ENCODE measurements around the gene COQ9. TPM values are rescaled to one million over a fixed set of nuclear protein-coding genes. Genes with fewer than 3 reads are reported as not detected.
"Not testable (repeated sequence)": the region's sequence is repeated elsewhere in the genome, so short reads cannot be mapped to it uniquely, and the experiment has no call there.

COQ9 gene
- 10 to 100 TPM; 44.5 to 47.2 (median 47.0) TPM for total RNA-seq

DNA sequence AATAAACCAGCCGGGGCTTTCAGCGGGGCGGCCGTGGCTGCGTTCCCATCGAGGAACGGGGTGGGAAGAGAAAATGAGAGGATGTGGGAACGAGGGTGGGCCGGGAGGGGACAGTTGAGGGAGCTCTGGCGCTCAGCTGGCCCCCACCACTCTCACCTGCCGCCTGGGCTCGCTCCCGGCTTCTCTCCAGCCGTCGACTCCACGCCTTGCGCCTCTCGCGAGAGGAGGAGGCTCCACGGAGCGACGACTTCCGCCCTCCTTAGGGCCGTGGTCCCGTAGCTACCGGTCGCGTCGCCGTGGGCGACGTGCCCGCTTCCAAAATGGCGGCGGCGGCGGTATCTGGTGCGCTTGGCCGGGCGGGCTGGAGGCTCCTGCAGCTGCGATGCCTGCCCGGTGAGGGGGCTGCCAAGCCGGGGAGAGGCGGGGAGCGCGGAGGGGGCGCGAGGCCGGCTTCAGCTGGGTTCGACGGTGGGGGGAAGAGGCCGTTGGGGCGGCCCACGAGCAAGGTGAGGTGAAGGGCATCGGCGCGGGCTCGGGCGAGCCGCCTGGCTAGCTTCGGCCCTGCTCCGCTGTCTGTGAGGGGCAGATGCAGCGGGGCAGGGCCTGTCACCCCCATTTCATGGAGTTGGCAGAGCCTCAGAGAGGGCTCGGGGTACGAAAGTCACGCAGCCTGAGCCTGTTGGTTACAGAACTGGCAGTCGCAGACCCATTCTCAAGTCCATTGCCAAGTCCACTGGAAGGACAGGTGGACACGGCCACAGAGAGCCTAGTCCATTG is at the start of gene COQ9, which contains the start of gene CIAPIN1:
Gene COQ9 (plus strand): TSS at position 294 of the 777 bp plus-strand sequence. CDS start 27 bp downstream, at position 321.
Gene CIAPIN1 (minus strand): TSS at position 200 of the 777 bp plus-strand sequence. CDS start 6,457 bp downstream, outside the sequence.
- Mint-ChIP-seq H3K27me3 (ENCODE audit: low read depth) (no peaks in the 10 kb centered on the region), H3K36me3 (ENCODE audit: insufficient read depth) (no peaks in the 10 kb centered on the region), H3K9me3 (no peaks in the 10 kb centered on the region), H3K4me3 (peak within 1 kb of the TSS; percentile 94), H3K4me1 (ENCODE audit: low read depth) (peaks cover 33% of the 10 kb centered on the region)
- ATAC-seq: peak; percentile 99
- DNase-seq: peak; percentile 92

DNA sequence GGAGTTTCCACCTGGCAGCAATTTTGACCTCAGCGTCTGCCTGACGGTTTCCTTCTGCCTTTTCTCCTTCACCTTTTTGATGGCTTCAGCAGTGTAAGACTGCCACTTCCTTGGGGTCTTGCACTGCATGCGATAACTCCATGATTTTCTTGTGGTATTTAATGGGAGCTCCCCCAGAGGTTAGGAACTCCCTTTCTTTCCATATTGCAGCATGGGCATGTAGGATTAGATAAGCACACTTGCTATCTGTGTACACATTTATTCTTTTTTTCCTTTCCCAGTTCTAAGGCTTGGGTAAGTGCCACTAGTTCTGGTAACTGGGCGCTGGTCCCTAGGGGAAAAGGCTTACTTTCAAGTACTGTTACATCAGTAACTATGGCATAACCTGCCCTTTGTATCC is 49.8 kb upstream of the COQ9 start:
- not testable (repeated sequence) for H3K4me3 Mint-ChIP-seq; H3K36me3 Mint-ChIP-seq (ENCODE audit: insufficient read depth); H3K9me3 Mint-ChIP-seq; DNase-seq; ATAC-seq; H3K27me3 Mint-ChIP-seq (ENCODE audit: low read depth); H3K4me1 Mint-ChIP-seq (ENCODE audit: low read depth)

DNA sequence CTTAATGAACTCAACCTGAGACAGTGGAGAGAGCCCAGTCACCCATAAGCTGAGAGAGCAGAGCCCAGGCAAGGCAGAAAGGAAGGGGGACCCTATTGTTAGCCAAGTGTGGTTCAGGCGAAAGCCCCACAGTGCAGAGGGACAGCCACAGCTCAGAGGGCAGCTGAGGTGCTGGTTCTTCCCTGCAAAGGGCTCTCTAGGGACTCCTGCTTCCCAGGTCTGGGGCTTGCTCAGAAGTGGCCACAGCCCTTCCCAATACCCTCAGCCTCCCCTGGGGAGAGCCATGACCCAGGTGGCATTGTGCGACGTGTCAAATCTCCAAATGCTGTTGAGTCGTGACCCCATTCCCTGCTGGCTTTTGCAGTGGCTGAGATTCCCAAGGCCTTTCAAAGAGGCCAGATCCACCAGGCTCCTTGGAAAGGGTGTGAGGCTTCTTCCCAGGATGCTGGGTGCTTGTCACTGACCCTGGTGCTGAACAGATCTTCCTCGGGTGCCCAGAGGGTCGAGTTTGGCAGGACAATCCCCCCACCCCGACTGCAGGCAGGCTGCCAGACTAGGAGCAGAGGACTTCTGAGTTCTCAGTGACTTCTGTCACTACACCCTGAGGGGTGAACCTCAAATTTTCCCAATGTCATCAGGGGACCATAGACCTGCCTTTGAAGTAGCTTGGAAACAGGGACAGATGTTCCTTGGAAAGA is 45.2 kb upstream of the COQ9 start:
- ATAC-seq: no peak
- H3K4me3 Mint-ChIP-seq: no peak overlapping the region
- H3K4me1 Mint-ChIP-seq (ENCODE audit: low read depth): no peaks in the 10 kb centered on the region
- H3K27me3 Mint-ChIP-seq (ENCODE audit: low read depth): no peaks in the 10 kb centered on the region
- DNase-seq: no peak
- no peaks in the 10 kb centered on the region for H3K9me3 Mint-ChIP-seq
- H3K36me3 Mint-ChIP-seq (ENCODE audit: insufficient read depth): no peaks in the 10 kb centered on the region

DNA sequence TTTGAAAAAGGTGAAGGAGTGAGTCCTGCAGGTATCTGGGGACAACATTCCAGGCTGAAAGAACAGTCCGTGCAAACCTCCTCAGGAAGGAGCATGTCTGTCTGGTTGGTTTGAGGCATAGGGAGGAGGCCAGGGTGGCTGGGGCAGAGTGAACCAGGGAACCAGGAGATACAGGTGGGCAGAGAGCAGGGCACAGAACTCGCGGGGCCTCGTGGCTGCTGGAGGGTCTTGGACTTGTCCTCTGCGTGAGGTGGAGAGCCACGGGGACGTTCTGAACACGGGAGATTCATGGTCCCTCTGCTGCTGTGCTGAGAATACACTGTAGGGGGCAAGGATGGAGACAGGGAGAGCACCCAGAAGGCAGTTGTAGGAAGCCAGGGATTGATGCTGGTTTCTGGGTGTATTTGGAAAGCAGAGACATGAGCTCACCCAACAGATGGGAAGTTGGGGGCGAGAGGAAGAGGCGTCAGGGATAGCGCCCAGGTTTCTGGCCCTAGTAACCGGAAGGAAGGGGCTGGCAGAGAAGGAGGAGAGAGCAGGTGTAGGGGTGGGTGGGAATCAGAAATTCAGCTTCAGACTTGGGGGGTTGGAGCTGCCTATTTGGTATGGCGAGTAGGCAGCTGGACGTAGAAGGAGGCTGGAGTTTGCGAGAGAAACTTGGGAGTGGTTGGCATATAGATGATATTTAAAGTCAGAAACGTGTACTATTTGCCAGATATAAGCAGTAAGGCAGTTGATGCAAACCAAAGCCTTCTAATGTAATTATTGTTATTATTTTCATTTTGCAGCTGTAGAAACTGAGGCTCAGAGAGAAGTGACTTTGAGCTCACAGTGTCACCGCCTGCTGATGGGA is 43.1 kb upstream of the COQ9 start, which contains the start of gene CCL17:
Gene CCL17 (plus strand): TSS at position 803 of the 853 bp plus-strand sequence. CDS start 9,166 bp downstream, outside the sequence.
- peaks cover 2% of the 10 kb centered on the region for H3K27me3 Mint-ChIP-seq (ENCODE audit: low read depth)
- H3K4me3 Mint-ChIP-seq: no peak within 1 kb of the TSS
- no peak for ATAC-seq
- DNase-seq: no peak
- H3K9me3 Mint-ChIP-seq: no peaks in the 10 kb centered on the region
- no peaks in the 10 kb centered on the region for H3K4me1 Mint-ChIP-seq (ENCODE audit: low read depth)
- H3K36me3 Mint-ChIP-seq (ENCODE audit: insufficient read depth): no peaks in the 10 kb centered on the region

DNA sequence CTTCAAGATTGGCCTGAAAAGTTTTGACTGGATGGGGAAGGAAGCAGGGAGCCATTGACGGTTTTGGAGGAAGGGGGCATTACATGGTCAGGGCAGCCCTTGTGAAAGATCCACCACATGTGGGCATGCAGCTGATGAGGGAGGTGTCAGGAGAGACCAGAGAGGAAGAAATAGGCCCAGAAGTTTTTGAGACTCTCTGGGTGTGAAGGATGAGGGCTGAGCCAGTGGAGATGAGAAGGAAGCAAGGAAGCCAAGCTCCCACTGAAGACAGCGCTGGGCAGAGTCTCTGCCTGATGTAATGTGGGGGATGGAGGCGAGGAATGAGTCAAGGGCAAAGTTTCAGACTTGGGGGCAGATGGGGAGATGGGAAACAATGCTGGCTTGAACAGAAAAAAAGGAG is 42.2 kb upstream of the COQ9 start:
- DNase-seq (no peak), ATAC-seq (no peak)
- Mint-ChIP-seq H3K27me3 (ENCODE audit: low read depth) (peaks cover 3% of the 10 kb centered on the region), H3K4me3 (no peak overlapping the region), H3K36me3 (ENCODE audit: insufficient read depth) (no peaks in the 10 kb centered on the region), H3K9me3 (no peaks in the 10 kb centered on the region), H3K4me1 (ENCODE audit: low read depth) (no peaks in the 10 kb centered on the region)

- Mint-ChIP-seq H3K36me3 (ENCODE audit: insufficient read depth) (no peaks in the 10 kb centered on the region), H3K4me1 (ENCODE audit: low read depth) (no peaks in the 10 kb centered on the region), H3K9me3 (no peaks in the 10 kb centered on the region), H3K4me3 (no peak overlapping the region), H3K27me3 (ENCODE audit: low read depth) (peaks cover 3% of the 10 kb centered on the region)
- DNase-seq: no peak
- ATAC-seq: no peak
Observed at GRCh38 chr16:57406881-57407280, 40.4 kb upstream of the COQ9 start.

- no peak for ATAC-seq
- H3K4me3 Mint-ChIP-seq: no peak overlapping the region
- H3K4me1 Mint-ChIP-seq (ENCODE audit: low read depth): no peaks in the 10 kb centered on the region
- H3K9me3 Mint-ChIP-seq: no peaks in the 10 kb centered on the region
- peaks cover 3% of the 10 kb centered on the region for H3K27me3 Mint-ChIP-seq (ENCODE audit: low read depth)
- DNase-seq: no peak
- H3K36me3 Mint-ChIP-seq (ENCODE audit: insufficient read depth): no peaks in the 10 kb centered on the region
Observed at GRCh38 chr16:57407521-57408353, 39.5 kb upstream of the COQ9 start.

DNA sequence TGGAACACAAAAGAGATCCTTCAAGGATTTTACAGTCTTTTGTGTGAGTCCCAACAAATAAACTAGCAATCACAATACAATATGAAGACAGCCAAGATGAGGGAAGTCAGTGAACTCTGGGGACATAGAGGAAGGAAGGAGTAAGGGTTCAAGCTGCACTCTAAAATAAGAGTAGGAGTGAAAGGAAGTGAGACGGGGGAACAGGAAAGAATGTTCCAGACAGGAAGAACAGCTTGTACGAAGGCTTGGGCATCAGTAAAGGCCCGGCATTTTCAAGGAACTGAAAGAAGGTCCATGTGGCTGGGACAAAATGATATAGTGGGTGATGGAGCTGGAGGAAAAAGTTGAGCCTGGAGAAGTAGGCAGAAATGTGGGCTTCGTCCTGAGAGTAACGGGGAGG is 38.2 kb upstream of the COQ9 start:
- ATAC-seq: no peak
- H3K4me3 Mint-ChIP-seq: no peak overlapping the region
- no peaks in the 10 kb centered on the region for H3K4me1 Mint-ChIP-seq (ENCODE audit: low read depth)
- peaks cover 3% of the 10 kb centered on the region for H3K27me3 Mint-ChIP-seq (ENCODE audit: low read depth)
- DNase-seq: no peak
- no peaks in the 10 kb centered on the region for H3K36me3 Mint-ChIP-seq (ENCODE audit: insufficient read depth)
- H3K9me3 Mint-ChIP-seq: no peaks in the 10 kb centered on the region

DNA sequence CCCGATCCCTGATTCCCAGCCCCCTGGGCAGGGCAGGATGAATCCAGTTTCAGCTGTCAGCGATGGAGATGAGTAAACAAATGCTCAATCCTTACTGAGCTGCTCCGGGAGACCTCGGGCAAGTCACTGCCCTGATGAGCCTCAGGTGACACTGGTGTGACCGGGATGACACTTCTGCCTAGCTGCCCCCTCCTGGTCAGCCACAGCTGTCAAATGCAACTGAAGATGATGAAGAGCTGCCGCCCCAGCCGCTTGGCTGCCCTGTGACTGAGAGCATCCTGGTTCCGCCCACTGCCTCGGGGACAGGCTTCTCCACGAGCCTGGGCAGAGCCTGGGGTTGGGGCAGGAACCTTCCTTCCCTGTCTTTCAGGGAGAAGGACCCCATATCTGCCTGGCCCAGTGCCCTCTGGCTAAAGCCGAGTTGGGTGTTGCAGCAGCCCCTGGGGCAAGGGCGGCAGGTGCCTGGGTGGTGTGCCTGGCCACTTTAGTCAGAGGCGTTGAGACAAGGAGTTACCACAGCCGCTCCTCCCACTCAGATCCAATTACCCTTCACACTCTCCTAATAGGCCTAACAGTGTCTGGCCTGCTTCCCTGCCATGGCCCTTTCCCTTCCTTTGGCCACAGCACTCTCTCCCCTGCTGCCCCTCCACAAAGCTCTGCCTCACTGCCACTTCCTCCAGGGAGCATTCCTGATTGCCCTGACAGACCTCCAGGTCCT is 37.2 kb upstream of the COQ9 start:
- no peak for DNase-seq
- Mint-ChIP-seq H3K36me3 (ENCODE audit: insufficient read depth) (no peaks in the 10 kb centered on the region), H3K4me1 (ENCODE audit: low read depth) (no peaks in the 10 kb centered on the region), H3K4me3 (no peak overlapping the region), H3K9me3 (no peaks in the 10 kb centered on the region), H3K27me3 (ENCODE audit: low read depth) (peaks cover 3% of the 10 kb centered on the region)
- ATAC-seq: no peak

- Mint-ChIP-seq H3K4me3 (no peak overlapping the region), H3K9me3 (no peaks in the 10 kb centered on the region), H3K27me3 (ENCODE audit: low read depth) (peaks cover 3% of the 10 kb centered on the region), H3K4me1 (ENCODE audit: low read depth) (peaks cover 2% of the 10 kb centered on the region), H3K36me3 (ENCODE audit: insufficient read depth) (no peaks in the 10 kb centered on the region)
- ATAC-seq (peak in 1 of 2 donors; percentile 7), DNase-seq (no peak)
Observed at GRCh38 chr16:57411362-57411976, 35.8 kb upstream of the COQ9 start.

- H3K4me3 Mint-ChIP-seq: no peak overlapping the region
- H3K9me3 Mint-ChIP-seq: no peaks in the 10 kb centered on the region
- DNase-seq (no peak), ATAC-seq (no peak)
- H3K36me3 Mint-ChIP-seq (ENCODE audit: insufficient read depth): no peaks in the 10 kb centered on the region
- peaks cover 3% of the 10 kb centered on the region for H3K27me3 Mint-ChIP-seq (ENCODE audit: low read depth)
- peaks cover 9% of the 10 kb centered on the region for H3K4me1 Mint-ChIP-seq (ENCODE audit: low read depth)
Observed at GRCh38 chr16:57412584-57412983, 34.7 kb upstream of the COQ9 start.

DNA sequence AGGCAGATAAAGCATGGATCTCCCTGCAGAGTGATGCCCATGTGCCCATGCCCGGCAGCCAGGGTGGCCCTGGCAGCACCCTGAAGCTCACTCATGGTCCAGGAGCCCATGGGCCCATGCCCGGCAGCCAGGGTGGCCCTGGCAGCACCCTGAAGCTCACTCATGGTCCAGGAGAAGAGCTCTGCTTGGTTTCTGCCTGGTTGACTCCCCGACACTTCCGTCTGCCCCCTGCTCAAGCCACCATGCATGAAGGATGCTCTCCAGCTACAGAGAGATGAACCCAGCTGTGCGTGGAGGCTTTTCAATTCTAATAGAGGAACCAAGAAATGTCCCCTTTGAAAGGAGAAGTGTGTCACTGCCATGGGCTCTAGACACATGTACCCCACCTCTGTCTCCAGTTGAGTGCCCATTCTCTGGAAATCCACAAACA is 34.0 kb upstream of the COQ9 start:
- Mint-ChIP-seq H3K4me3 (no peak overlapping the region), H3K4me1 (ENCODE audit: low read depth) (peaks cover 11% of the 10 kb centered on the region), H3K27me3 (ENCODE audit: low read depth) (peaks cover 3% of the 10 kb centered on the region), H3K36me3 (ENCODE audit: insufficient read depth) (no peaks in the 10 kb centered on the region), H3K9me3 (no peaks in the 10 kb centered on the region)
- ATAC-seq: no peak
- no peak for DNase-seq

GRCh38 chr16:57413733-57414132 is 33.5 kb upstream of the COQ9 start:
- no peaks in the 10 kb centered on the region for H3K36me3 Mint-ChIP-seq (ENCODE audit: insufficient read depth)
- peaks cover 13% of the 10 kb centered on the region for H3K4me1 Mint-ChIP-seq (ENCODE audit: low read depth)
- no peak for ATAC-seq
- H3K4me3 Mint-ChIP-seq: no peak overlapping the region
- no peaks in the 10 kb centered on the region for H3K9me3 Mint-ChIP-seq
- no peak for DNase-seq
- peaks cover 3% of the 10 kb centered on the region for H3K27me3 Mint-ChIP-seq (ENCODE audit: low read depth)
